Endothelial cell of umbilical vein (primary cell): ENCODE measurements around the gene POLR2C. TPM values are rescaled to one million over a fixed set of nuclear protein-coding genes. Genes with fewer than 3 reads are reported as not detected.

Source experiments
- BruUV-seq: library from RNA; stranded (reverse); fragments of 400-500 nt; replicated peaks from 2 replicates; lab custom pipeline; 2021; lab: Mats Ljungman, UMichigan
- CTCF ChIA-PET: fragments of 300-600, 350-600 bp; sonication (Branson Sonifier 250); formaldehyde crosslinking; loops from one replicate; lab custom pipeline; 2021; ENCODE audit warnings: antibody characterized with exemption, inconsistent platforms; lab: Charles Lee
- POLR2A ChIA-PET: fragments of 300-600, 350-600 bp; sonication (Branson Sonifier 250); formaldehyde crosslinking; loops from one replicate; lab custom pipeline; 2021; ENCODE audit warnings: antibody characterized with exemption, inconsistent platforms; lab: Charles Lee
- DNase-seq: peaks from one replicate; pipeline ENCODE4 v3.0.0-alpha.2; 2011; ENCODE audit warnings: low read depth, low spot score
- FAIRE-seq: peaks from 2 replicates; lab custom pipeline; 2011; peaks lifted over from hg19 to GRCh38; lab: Jason Lieb, UNC
- H2AFZ ChIP-seq: 2 replicates; pipeline ENCODE4 v1.6.0; 2012; ENCODE audit warnings: low read depth, low read length, control low read depth, inconsistent platforms
- H3K27ac ChIP-seq: 2 replicates; pipeline ENCODE4 v1.5.1; 2011; ENCODE audit warnings: low read depth, mild to moderate bottlenecking, control low read depth, low read length, moderate library complexity; ENCODE audit not compliant: insufficient read depth
- H3K27me3 ChIP-seq, 2 experiments: 2 replicates each; pipeline versions ENCODE4 v1.6.0 to v1.6.1; 2011; ENCODE audit warnings: low read length in 2 of 2, mixed read lengths in 1 of 2; ENCODE audit not compliant: control insufficient read depth in 2 of 2, insufficient read depth in 2 of 2
- H3K36me3 ChIP-seq, 2 experiments: 2 replicates in 1 of 2; 3 replicates in 1 of 2; pipeline ENCODE4 v1.5.1; 2011; ENCODE audit warnings: low read length in 2 of 2, mild to moderate bottlenecking in 1 of 2, moderate library complexity in 1 of 2; ENCODE audit not compliant: control insufficient read depth in 2 of 2, insufficient read depth in 2 of 2; ENCODE audit errors: extremely low read depth in 1 of 2
- H3K4me1 ChIP-seq: 3 replicates; pipeline ENCODE4 v1.5.1; 2011; ENCODE audit warnings: mild to moderate bottlenecking, low read length; ENCODE audit not compliant: control insufficient read depth, insufficient read depth; ENCODE audit errors: extremely low read depth
- H3K4me2 ChIP-seq: 2 replicates; pipeline ENCODE4 v1.6.1; 2011; ENCODE audit warnings: low read length, control low read depth, mixed read lengths; ENCODE audit not compliant: insufficient read depth
- H3K4me3 ChIP-seq, 3 experiments: fragments of 200-600 bp in 1 of 3; sonication (generic), shearing (Covaris generic) in 1 of 3; replicated peaks in 1 of 3; 2 replicates each; pipeline ENCODE4 v1.5.1; 2011 to 2016; ENCODE audit warnings: control low read depth in 3 of 3, low read length in 3 of 3, mild to moderate bottlenecking in 2 of 3, inconsistent platforms in 1 of 3, low read depth in 1 of 3, moderate library complexity in 1 of 3; ENCODE audit not compliant: insufficient read depth in 1 of 3
- H3K79me2 ChIP-seq: 2 replicates; pipeline ENCODE4 v1.6.0; 2012; ENCODE audit warnings: low read length, inconsistent platforms; ENCODE audit not compliant: control insufficient read depth, insufficient read depth
- H3K9ac ChIP-seq: replicated peaks from 2 replicates; pipeline ENCODE3; 2011; ENCODE audit warnings: low read length, control low read depth; ENCODE audit not compliant: insufficient read depth; ENCODE audit errors: extremely low read depth
- H3K9me1 ChIP-seq: replicated peaks from 3 replicates; pipeline ENCODE4 v1.6.0; 2011; ENCODE audit warnings: mild to moderate bottlenecking, low read length; ENCODE audit not compliant: control insufficient read depth, insufficient read depth; ENCODE audit errors: extremely low read depth
- H3K9me3 ChIP-seq: replicated peaks from 2 replicates; pipeline ENCODE4 v1.5.1; 2012; ENCODE audit warnings: low read length, inconsistent platforms; ENCODE audit not compliant: control insufficient read depth, insufficient read depth
- H4K20me1 ChIP-seq: replicated peaks from 2 replicates; pipeline ENCODE3; 2011; ENCODE audit warnings: mild to moderate bottlenecking, low read length; ENCODE audit not compliant: control insufficient read depth, insufficient read depth; ENCODE audit errors: extremely low read depth
- CTCF ChIP-seq, 2 donors: IDR thresholded peaks; 1 replicate in 1 of 2; 2 replicates in 1 of 2; pipeline ENCODE4 v1.5.1; 2011; ENCODE audit warnings: low read length in 2 of 2, mild to moderate bottlenecking in 2 of 2, moderate library complexity in 2 of 2, control low read depth in 1 of 2, inconsistent platforms in 1 of 2, low read depth in 1 of 2; ENCODE audit not compliant: insufficient read depth in 1 of 2; ENCODE audit errors: extremely low read depth in 1 of 2
- EZH2 ChIP-seq: IDR thresholded peaks from 2 replicates; pipeline ENCODE4 v1.6.1; 2012; ENCODE audit warnings: borderline replicate concordance, low read depth, mild to moderate bottlenecking, moderate library complexity, low read length, inconsistent platforms; ENCODE audit not compliant: severe bottlenecking
- FOS ChIP-seq: IDR thresholded peaks from 2 replicates; pipeline ENCODE4 v1.6.1; 2011; ENCODE audit warnings: mild to moderate bottlenecking, low read length, moderate library complexity, borderline replicate concordance; ENCODE audit not compliant: insufficient read depth
- GATA2 ChIP-seq: IDR thresholded peaks from 2 replicates; pipeline ENCODE4 v1.7.0; 2011; ENCODE audit warnings: low read depth, mild to moderate bottlenecking, moderate library complexity, mixed read lengths, low read length; ENCODE audit not compliant: insufficient read length, insufficient read depth
- JUN ChIP-seq: IDR thresholded peaks from 2 replicates; pipeline ENCODE4 v1.6.1; 2011; ENCODE audit warnings: borderline replicate concordance, low read depth; ENCODE audit not compliant: insufficient read length, insufficient read depth
- MAX ChIP-seq: IDR thresholded peaks from 2 replicates; pipeline ENCODE4 v1.6.1; 2011; ENCODE audit not compliant: insufficient read depth, insufficient read length
- MYC ChIP-seq: IDR thresholded peaks from one replicate; pipeline ENCODE4 v1.6.1; 2011; ENCODE audit warnings: mild to moderate bottlenecking, low read depth, low read length
- POLR2A ChIP-seq: IDR thresholded peaks from 2 replicates; pipeline ENCODE4 v1.6.1; 2012; ENCODE audit warnings: low read depth, mild to moderate bottlenecking, control low read depth, low read length
- POLR2AphosphoS5 ChIP-seq: IDR thresholded peaks from 2 replicates; pipeline ENCODE4 v1.6.1; 2012; ENCODE audit warnings: low read depth, mild to moderate bottlenecking, control low read depth, low read length, moderate library complexity; ENCODE audit not compliant: insufficient read depth
- dilution Hi-C: fragments of 300-500 bp; cut with MboI; formaldehyde crosslinking; loops from one replicate; pipeline ENCODE4 v1.15.0; 2019; ENCODE audit warnings: low sequenced_read_pairs; ENCODE audit not compliant: extremely low pct_ligation_motif_present
- intact Hi-C: fragments of 100-400 bp; cut with micrococcal nuclease; formaldehyde crosslinking; loops from one replicate; pipeline ENCODE4 v1.10.0; 2022
- polyA plus RNA-seq, 4 experiments: library from polyadenylated mRNA; depleted of rRNA in 3 of 4; stranded (reverse) in 3 of 4; unstranded in 1 of 4; fragments of >200 nt; gene quantifications; 2 replicates each; pipeline versions ENCODE4 v1.2.1 to v1.2.3, GENCODE V29; 2011 to 2012; ENCODE audit warnings: missing spikeins in 1 of 4
- total RNA-seq: library from RNA; stranded (reverse); gene quantifications from 2 replicates; pipeline ENCODE4 v1.2.3, GENCODE V29; 2021

The POLR2C gene
- total and polyA plus RNA-seq, 2 donors (not counting 3 experiments of a cell fraction or from before 2014, with no cell fraction given) = 65.2 to 129 TPM

- H4K20me1 ChIP-seq = no peaks in the 10 kb centered on the region
- H3K36me3 ChIP-seq = peaks cover 22 to 44% of the 10 kb centered on the region in 2 experiments
- H3K27me3 ChIP-seq = no peaks in the 10 kb centered on the region
- no peak overlapping the region for H3K27ac ChIP-seq
- DNase-seq (no peak), FAIRE-seq (no peak)
- H3K9me3 ChIP-seq = no peaks in the 10 kb centered on the region
- H3K4me2 ChIP-seq = no peak overlapping the region
- no peak for TF ChIP-seq FOS
- TF ChIP-seq MAX = no peak
- no peak for TF ChIP-seq POLR2AphosphoS5
- TF ChIP-seq CTCF (IDR thresholded peaks at IDR 0.05; ENCODE audit: extremely low read depth in 1 of 2, insufficient read depth in 1 of 2, low read depth in 1 of 2, low read length in 2 of 2) = no peak
- no peak for TF ChIP-seq POLR2A
- TF ChIP-seq MYC = no peak
- TF ChIP-seq GATA2 = no peak
- TF ChIP-seq EZH2 = no peak
- TF ChIP-seq JUN = no peak
- dilution Hi-C loops (no loop called here), intact Hi-C loops (no loop called here)
- H3K9me1 ChIP-seq = no peaks in the 10 kb centered on the region
- no peaks in the 10 kb centered on the region for H3K4me1 ChIP-seq
- no peak overlapping the region for H3K4me3 ChIP-seq
- POLR2A ChIA-PET = no interaction called here
- BruUV-seq = no TSS peak
- H2AFZ ChIP-seq = no peak overlapping the region
- CTCF ChIA-PET = interaction anchor here (1.4 to 2.5 kb wide), 3 partner anchors 15 to 133 kb away, joined by 5 to 7 read pairs (median 5); no protein-coding TSS in a partner anchor
- no peak overlapping the region for H3K9ac ChIP-seq
- no peaks in the 10 kb centered on the region for H3K79me2 ChIP-seq
Observed at GRCh38 chr16:57432989-57433388, 29.5 kb upstream of the POLR2C start.
